IPS-NIHi7 (cell line): ENCODE data around the gene SUSD5.
"Not testable (repeated sequence)": the region's sequence is repeated elsewhere in the genome, so short reads cannot be mapped to it uniquely, and the experiment has no call there.

ENCODE experiments used
- DNase-seq: peaks from one replicate; pipeline ENCODE4 v3.0.0; 2012; ENCODE audit warnings: mixed read lengths; ENCODE audit errors: extremely low spot score

SUSD5 gene

GRCh38 chr3:33196538-33196937, 22.1 kb downstream of the SUSD5 start:
- DNase-seq, result no peak

GRCh38 chr3:33194303-33194702, 24.3 kb downstream of the SUSD5 start:
- no peak for DNase-seq

- no peak for DNase-seq
Observed at GRCh38 chr3:33187368-33187634, 31.3 kb downstream of the SUSD5 start.

GRCh38 chr3:33186524-33187367, 31.9 kb downstream of the SUSD5 start:
- no peak for DNase-seq

DNA sequence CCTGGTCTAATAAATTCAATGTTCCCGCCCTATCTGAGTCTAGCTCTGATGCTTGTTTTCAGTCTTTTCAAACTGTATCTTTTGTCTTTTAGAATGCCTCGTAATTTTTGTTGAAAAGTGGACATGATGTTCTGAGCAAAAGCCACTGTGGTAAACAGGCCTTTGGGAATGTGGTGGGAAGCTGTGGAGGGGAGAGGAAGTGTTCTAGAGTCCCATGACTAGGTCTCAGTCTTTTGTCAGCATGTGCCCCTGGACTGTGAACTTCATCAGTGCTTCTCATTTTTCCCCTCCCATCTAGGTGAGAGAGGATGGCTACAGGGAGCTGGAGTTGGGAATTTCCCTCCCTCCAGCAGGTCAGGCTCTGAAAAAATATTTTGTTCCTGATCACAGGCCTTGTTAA, 33.7 kb downstream of the SUSD5 start:
- no peak for DNase-seq

- not testable (repeated sequence) for DNase-seq
Observed at GRCh38 chr3:33181641-33182040, 37.0 kb downstream of the SUSD5 start.

GRCh38 chr3:33181229-33181628, 37.4 kb downstream of the SUSD5 start:
- no peak for DNase-seq

DNA sequence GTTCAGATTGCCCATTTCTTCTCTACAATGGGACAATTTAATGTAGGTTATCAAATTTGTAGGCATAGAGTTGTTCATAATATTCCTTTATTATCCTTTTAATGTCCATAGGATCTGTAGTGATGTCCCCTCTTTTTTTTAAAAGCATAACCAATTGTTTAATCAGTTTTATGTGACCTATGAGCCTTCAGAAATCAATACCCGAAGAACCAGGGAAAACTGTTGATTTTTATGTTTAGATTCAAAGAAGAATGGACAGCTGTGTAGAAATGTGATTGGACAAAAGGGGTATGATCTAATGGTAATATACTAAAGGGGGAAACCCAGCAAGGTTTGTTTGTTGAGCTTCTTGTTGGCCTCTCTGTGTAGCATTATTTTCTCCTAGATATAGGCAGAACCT, 39.5 kb downstream of the SUSD5 start:
- DNase-seq, result no peak

- DNase-seq, result no peak
Observed at GRCh38 chr3:33174711-33175414, 43.7 kb downstream of the SUSD5 start.

DNA sequence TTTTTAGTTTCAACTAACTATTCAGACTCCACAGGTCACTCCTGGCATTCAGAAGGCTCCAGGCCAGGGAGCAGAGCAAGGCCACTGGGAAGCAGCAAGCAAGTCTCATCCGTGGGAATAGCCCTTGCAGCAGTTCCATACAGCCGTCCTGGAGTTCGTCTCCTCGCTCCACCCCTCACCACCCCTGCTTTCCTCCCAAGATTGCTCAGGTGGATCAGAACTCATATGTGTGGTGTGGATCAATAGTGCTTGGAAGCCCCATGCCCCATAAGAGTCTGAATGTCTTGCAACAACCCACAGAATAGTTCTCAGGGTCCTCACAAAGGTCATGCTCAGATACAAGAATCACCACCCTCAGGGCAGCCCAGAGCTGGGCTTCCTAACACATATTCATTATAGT, 44.5 kb downstream of the SUSD5 start:
- no peak for DNase-seq

GRCh38 chr3:33173672-33174071, 44.9 kb downstream of the SUSD5 start:
- no peak for DNase-seq

DNA sequence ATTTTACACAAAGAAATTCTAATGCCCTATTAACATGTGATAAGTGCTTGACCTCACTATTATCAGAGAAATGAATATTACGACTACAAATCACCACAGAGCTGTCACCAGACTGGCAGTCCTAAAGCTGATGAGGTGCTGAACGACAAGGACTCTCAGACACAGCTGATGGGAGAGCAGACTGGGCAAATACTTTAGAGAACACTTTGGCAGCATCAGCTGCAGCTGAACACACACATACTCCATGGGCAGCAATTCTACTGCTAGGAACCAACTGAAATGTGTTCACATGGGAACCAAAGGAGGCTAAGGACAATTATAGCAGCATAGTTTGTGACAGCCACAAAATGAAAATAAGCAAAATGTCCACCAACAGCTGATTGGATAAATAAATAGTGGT, 45.5 kb downstream of the SUSD5 start:
- no peak for DNase-seq

- DNase-seq, result no peak
Observed at GRCh38 chr3:33171580-33171979, 47.0 kb downstream of the SUSD5 start.

- DNase-seq, result no peak
Observed at GRCh38 chr3:33170531-33170930, 48.1 kb downstream of the SUSD5 start.

DNA sequence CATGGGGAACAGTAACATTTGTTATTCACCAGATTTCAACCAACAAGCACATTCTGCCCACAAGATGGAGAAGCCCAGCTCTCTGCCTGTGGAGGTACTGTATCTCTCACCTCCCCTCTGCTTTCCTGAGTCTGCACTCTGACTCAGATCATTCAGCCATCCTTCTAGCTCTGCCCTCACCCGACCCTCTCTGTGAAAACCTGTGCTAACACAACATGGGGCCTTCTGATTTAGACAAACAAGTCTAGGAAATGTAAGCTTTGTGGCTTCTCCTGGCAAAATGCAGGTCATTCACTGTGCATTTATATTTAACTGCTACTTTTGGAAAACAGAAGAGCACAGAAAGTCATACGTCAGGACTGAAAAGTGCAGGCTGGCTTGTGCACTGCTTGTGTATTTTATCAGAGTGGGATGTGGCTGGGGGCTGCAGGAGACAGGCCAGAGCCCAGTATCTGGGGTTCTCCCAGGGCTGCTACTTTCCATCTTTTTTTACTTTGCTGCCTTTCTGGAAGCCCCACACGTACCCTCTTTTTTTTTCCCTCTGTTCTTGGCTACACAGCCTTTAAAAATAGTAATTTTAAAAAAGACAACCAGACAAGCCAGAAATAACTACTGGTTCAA, 50.8 kb downstream of the SUSD5 start:
- no peak for DNase-seq

DNA sequence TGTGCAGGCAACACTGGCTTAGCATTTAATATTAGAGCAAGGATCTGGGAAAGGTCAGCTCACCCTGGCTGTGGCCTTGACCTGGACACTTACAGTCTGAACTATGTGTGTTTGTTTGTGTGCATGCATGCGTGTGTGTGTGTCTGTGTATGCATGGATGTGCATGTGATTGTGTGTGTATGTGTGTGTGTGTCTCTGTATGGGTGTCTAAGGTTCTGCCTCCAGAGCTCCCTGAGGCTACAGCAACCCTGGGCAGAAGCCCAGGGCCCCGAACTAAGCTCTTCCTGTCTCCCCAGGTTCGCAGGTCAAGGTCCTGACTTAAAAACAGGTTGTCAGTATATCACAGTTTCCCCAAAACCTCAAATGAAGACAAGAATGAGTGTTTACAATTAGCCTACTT, 51.3 kb downstream of the SUSD5 start:
- DNase-seq, result no peak

- no peak for DNase-seq
Observed at GRCh38 chr3:33166095-33166494, 52.5 kb downstream of the SUSD5 start.

GRCh38 chr3:33165372-33165771, 53.2 kb downstream of the SUSD5 start:
- DNase-seq, result no peak

DNA sequence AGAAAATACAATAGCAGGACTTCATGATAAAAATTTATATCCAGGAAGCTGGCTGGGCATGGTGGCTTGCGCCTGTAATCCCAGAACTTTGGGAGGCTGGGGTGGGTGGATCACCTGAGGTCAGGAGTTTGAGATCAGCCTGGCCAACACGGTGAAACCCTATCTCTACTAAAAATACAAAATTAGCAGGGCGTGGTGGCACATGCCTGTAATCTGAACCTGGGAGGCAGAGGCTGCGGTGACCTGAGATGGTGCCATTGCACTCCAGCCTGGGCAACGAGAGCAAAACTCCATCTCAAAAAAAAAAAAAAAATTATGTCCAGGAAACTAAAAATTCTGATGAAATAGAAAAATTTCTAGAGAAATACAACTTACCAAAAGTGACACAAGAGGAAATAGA, 56.0 kb downstream of the SUSD5 start:
- not testable (repeated sequence) for DNase-seq

DNA sequence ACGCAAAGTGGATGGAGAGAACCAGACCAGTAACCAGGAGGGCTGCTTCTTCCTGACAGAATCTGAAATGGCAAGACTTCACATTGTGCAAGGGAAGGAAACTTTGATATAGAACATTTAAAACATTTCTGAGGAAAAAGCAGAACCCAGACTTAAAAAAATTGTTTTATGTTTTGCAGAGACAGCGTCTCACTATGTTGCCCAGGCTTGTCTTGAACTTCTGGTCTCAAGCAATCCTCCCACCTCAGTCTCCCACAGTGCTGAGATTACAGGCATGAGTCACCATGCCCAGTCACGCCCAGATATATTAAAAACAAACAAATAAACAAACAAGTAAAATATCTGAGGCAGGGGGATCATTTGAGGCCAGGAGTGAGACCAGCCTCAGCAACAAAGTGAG, 58.6 kb downstream of the SUSD5 start:
- DNase-seq, result no peak

DNA sequence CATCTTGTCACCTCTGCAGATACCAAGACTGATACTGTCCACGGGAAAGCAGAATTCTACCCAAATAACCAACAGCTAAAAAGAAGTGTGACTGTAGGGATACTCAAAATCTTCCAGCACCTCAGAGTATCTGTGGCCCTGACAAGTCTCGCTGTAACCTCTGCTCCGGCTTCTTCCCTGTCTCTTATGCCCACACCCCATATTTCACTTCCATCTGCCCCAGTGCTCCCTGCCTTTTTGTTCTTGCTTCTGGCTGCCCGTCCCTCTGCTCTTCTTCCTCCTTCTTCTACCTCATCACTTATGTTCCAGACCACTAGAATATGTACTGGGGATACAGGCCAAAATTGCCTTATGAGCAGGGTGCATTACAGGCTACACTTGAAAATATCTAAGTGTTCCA, 59.4 kb downstream of the SUSD5 start:
- no peak for DNase-seq

GRCh38 chr3:33155301-33155700, 63.3 kb downstream of the SUSD5 start:
- no peak for DNase-seq

- DNase-seq, result no peak
Observed at GRCh38 chr3:33153782-33154181, 64.8 kb downstream of the SUSD5 start.
